HL-60/S4 treated with retinoic acid at 250 ng/mL for 4 days and 3 days (cell line): ENCODE results near the gene PITPNB.

ENCODE experiments used
- in situ Hi-C: fragments of 300-500 bp; cut with MboI; formaldehyde crosslinking; loops from 2 replicates; pipeline ENCODE4 v1.7.0; 2022; ENCODE audit warnings: low sequenced_read_pairs

The PITPNB gene

GRCh38 chr22:27919942-27920755, 1.1 kb upstream of the PITPNB start:
- in situ Hi-C loops = no loop called here

GRCh38 chr22:27918341-27919221, 475 bp downstream of the PITPNB start:
- in situ Hi-C loops = no loop called here

GRCh38 chr22:27915986-27916385, 3.1 kb downstream of the PITPNB start:
- in situ Hi-C loops = no loop called here

- in situ Hi-C loops = no loop called here
These were observed 5.8 kb downstream of the PITPNB start for GRCh38 chr22:27913162-27913741.

GRCh38 chr22:27912101-27912500, 7.0 kb downstream of the PITPNB start:
- in situ Hi-C loops = no loop called here

- in situ Hi-C loops = no loop called here
These were observed 7.7 kb downstream of the PITPNB start for GRCh38 chr22:27911330-27911729.

- in situ Hi-C loops = no loop called here
These were observed 12.8 kb downstream of the PITPNB start for GRCh38 chr22:27906241-27906640.

- in situ Hi-C loops = no loop called here
These were observed 13.4 kb downstream of the PITPNB start for GRCh38 chr22:27905653-27906052.

- in situ Hi-C loops = no loop called here
These were observed 15.1 kb downstream of the PITPNB start for GRCh38 chr22:27903805-27904473.

- in situ Hi-C loops = no loop called here
These were observed 18.9 kb downstream of the PITPNB start for GRCh38 chr22:27900153-27900552.

GRCh38 chr22:27896245-27896644, 22.8 kb downstream of the PITPNB start:
- in situ Hi-C loops = no loop called here

GRCh38 chr22:27895600-27895999, 23.5 kb downstream of the PITPNB start:
- in situ Hi-C loops = no loop called here

GRCh38 chr22:27892811-27893210, 26.2 kb downstream of the PITPNB start:
- in situ Hi-C loops = no loop called here

- in situ Hi-C loops = no loop called here
These were observed 27.0 kb downstream of the PITPNB start for GRCh38 chr22:27892064-27892463.

GRCh38 chr22:27888310-27888709, 30.7 kb downstream of the PITPNB start:
- in situ Hi-C loops = loop anchor here (10.0 kb wide), 1 partner anchor 116 kb away; no protein-coding TSS in a partner anchor

GRCh38 chr22:27886843-27887151, 32.3 kb downstream of the PITPNB start:
- in situ Hi-C loops = loop anchor here (10.0 kb wide), 1 partner anchor 118 kb away; no protein-coding TSS in a partner anchor

- in situ Hi-C loops = loop anchor here (10.0 kb wide), 1 partner anchor 119 kb away; no protein-coding TSS in a partner anchor
These were observed 32.8 kb downstream of the PITPNB start for GRCh38 chr22:27885977-27886842.

GRCh38 chr22:27883656-27884350, 35.3 kb downstream of the PITPNB start:
- in situ Hi-C loops = loop anchor here (10.0 kb wide), 1 partner anchor 121 kb away; no protein-coding TSS in a partner anchor
